HG03196 (cell line): ENCODE measurements around the gene ATG2B.

Experiments
- ATAC-seq: cut with Tn5 transposase; IDR thresholded peaks from one replicate; pipeline ENCODE4 v1.9.1; 2021; ENCODE audit not compliant: unreplicated experiment

Gene ATG2B

GRCh38 chr14:96316087-96316486 is 47.1 kb downstream of the ATG2B start:
- no peak for ATAC-seq

- no peak for ATAC-seq
Measured at GRCh38 chr14:96310906-96311305, 52.2 kb downstream of the ATG2B start.

GRCh38 chr14:96309896-96310330 is 53.2 kb downstream of the ATG2B start:
- no peak for ATAC-seq

- ATAC-seq, result no peak
Measured at GRCh38 chr14:96309133-96309895, 53.8 kb downstream of the ATG2B start.

- ATAC-seq, result no peak
Measured at GRCh38 chr14:96307434-96307833, 55.7 kb downstream of the ATG2B start.

- ATAC-seq, result no peak
Measured at GRCh38 chr14:96304956-96305355, 58.2 kb downstream of the ATG2B start.

- no peak for ATAC-seq
Measured at GRCh38 chr14:96303981-96304380, 59.2 kb downstream of the ATG2B start.

GRCh38 chr14:96299441-96299840 is 63.7 kb downstream of the ATG2B start:
- no peak for ATAC-seq

GRCh38 chr14:96297997-96298515 is 65.1 kb downstream of the ATG2B start:
- no peak for ATAC-seq

GRCh38 chr14:96297000-96297399 is 66.1 kb downstream of the ATG2B start:
- no peak for ATAC-seq

GRCh38 chr14:96294246-96294645 is 68.9 kb downstream of the ATG2B start:
- ATAC-seq, result no peak

GRCh38 chr14:96287856-96288255 is 75.3 kb downstream of the ATG2B start:
- no peak for ATAC-seq

- ATAC-seq, result no peak
Measured at GRCh38 chr14:96286251-96286650, 76.9 kb downstream of the ATG2B start.

GRCh38 chr14:96285667-96286066 is 77.5 kb downstream of the ATG2B start:
- no peak for ATAC-seq

- no peak for ATAC-seq
Measured at GRCh38 chr14:96284430-96284829, 78.7 kb downstream of the ATG2B start.

- ATAC-seq, result no peak
Measured at GRCh38 chr14:96284008-96284407, 79.1 kb downstream of the ATG2B start.

- ATAC-seq, result no peak
Measured at GRCh38 chr14:96281486-96281885, 81.7 kb downstream of the ATG2B start.

- no peak for ATAC-seq
Measured at GRCh38 chr14:96280104-96280503, 83.0 kb downstream of the ATG2B start.

GRCh38 chr14:96279564-96279963 is 83.6 kb downstream of the ATG2B start:
- no peak for ATAC-seq

GRCh38 chr14:96277890-96278289 is 85.3 kb downstream of the ATG2B start:
- no peak for ATAC-seq

- no peak for ATAC-seq
Measured at GRCh38 chr14:96275177-96276112, 87.7 kb downstream of the ATG2B start.

- no peak for ATAC-seq
Measured at GRCh38 chr14:96274543-96274942, 88.6 kb downstream of the ATG2B start.
